Chondrocyte (in vitro differentiated cells): ENCODE measurements around the gene HOXA9. TPM values are rescaled to one million over a fixed set of nuclear protein-coding genes. Genes with fewer than 3 reads are reported as not detected.

Experiments used
- DNase-seq: peaks from one replicate; pipeline ENCODE4 v3.0.0; 2021; ENCODE audit warnings: mixed read lengths, low spot score
- H3K27ac Mint-ChIP-seq: one replicate; pipeline ENCODE4 v1.8.0; 2021; ENCODE audit warnings: mild to moderate bottlenecking, moderate library complexity, mixed read lengths; ENCODE audit not compliant: unreplicated experiment
- H3K27me3 Mint-ChIP-seq: 2 replicates; pipeline ENCODE4 v1.8.0; 2021; ENCODE audit warnings: low read depth, mixed read lengths
- H3K36me3 Mint-ChIP-seq: 2 replicates; pipeline ENCODE4 v1.8.0; 2021; ENCODE audit warnings: low read depth, mixed read lengths
- H3K4me1 Mint-ChIP-seq: 2 replicates; pipeline ENCODE4 v1.8.0; 2021; ENCODE audit warnings: low read depth, mild to moderate bottlenecking, mixed read lengths
- H3K4me3 Mint-ChIP-seq: one replicate; pipeline ENCODE4 v1.8.0; 2021; ENCODE audit warnings: mild to moderate bottlenecking, moderate library complexity, mixed read lengths; ENCODE audit not compliant: unreplicated experiment
- H3K9me3 Mint-ChIP-seq: 2 replicates; pipeline ENCODE4 v1.8.0; 2021; ENCODE audit warnings: low read depth, mixed read lengths
- total RNA-seq: library from RNA; stranded (reverse); gene quantifications from 3 replicates; pipeline ENCODE4 v1.2.1, GENCODE V29; 2021
- TF ChIP-seq, protein P1 (sequence below): fragments of 200-600 bp; sonication (generic); IDR thresholded peaks from 2 replicates; pipeline ENCODE4 v1.5.0; 2021; ENCODE audit warnings: antibody characterized with exemption, mild to moderate bottlenecking, moderate library complexity

HOXA9 gene
- total RNA-seq, 1 donor from 2014 or later, result not detected

DNA sequence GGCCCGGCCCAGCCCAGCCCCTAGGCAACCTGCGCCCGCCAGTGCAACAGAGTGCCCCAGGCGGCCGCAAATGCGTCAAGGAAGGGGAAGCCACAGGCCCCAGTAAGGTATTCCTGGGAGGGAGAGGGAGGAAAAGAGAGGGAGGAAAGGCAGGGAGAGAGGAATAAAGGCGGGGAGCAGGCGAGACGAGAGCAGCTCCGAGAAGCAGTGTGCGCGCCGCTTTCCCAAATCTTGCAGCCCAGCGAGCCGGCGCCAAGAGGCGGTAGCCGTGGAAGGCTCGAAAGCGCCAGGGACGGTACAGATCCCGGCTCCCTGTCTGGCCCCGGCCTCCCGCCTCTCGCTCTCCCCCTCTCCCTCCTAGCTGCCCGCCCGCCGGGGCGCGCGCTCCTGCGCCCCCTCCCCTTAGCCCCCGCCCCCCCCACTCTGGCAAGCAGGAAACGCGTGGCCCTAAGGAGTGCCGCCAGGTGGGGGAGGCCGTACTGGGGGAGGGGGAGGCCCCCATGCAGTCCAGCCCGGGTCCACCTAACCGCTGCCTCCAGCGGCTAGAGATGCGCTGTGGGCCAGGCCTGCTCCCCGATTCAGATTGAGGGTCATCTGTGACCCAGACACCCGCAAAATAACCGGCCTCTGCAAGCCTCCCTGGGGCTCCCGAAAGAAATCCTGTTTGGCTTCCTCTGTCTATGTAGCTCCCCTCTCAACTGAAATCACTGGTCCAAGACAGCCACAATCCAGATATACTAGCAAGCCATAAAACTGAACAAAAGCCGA, 4.5 kb upstream of the HOXA9 start:
- H3K9me3 Mint-ChIP-seq, result no peaks in the 10 kb centered on the region
- H3K4me3 Mint-ChIP-seq, result no peak overlapping the region
- peak; percentile 72 for DNase-seq
- H3K27me3 Mint-ChIP-seq, result peaks cover 65% of the 10 kb centered on the region
- H3K27ac Mint-ChIP-seq, result no peak overlapping the region
- TF ChIP-seq, protein P1, sequence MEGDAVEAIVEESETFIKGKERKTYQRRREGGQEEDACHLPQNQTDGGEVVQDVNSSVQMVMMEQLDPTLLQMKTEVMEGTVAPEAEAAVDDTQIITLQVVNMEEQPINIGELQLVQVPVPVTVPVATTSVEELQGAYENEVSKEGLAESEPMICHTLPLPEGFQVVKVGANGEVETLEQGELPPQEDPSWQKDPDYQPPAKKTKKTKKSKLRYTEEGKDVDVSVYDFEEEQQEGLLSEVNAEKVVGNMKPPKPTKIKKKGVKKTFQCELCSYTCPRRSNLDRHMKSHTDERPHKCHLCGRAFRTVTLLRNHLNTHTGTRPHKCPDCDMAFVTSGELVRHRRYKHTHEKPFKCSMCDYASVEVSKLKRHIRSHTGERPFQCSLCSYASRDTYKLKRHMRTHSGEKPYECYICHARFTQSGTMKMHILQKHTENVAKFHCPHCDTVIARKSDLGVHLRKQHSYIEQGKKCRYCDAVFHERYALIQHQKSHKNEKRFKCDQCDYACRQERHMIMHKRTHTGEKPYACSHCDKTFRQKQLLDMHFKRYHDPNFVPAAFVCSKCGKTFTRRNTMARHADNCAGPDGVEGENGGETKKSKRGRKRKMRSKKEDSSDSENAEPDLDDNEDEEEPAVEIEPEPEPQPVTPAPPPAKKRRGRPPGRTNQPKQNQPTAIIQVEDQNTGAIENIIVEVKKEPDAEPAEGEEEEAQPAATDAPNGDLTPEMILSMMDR, result no peak
- peaks cover 6% of the 10 kb centered on the region for H3K36me3 Mint-ChIP-seq
- H3K4me1 Mint-ChIP-seq, result peaks cover 14% of the 10 kb centered on the region

DNA sequence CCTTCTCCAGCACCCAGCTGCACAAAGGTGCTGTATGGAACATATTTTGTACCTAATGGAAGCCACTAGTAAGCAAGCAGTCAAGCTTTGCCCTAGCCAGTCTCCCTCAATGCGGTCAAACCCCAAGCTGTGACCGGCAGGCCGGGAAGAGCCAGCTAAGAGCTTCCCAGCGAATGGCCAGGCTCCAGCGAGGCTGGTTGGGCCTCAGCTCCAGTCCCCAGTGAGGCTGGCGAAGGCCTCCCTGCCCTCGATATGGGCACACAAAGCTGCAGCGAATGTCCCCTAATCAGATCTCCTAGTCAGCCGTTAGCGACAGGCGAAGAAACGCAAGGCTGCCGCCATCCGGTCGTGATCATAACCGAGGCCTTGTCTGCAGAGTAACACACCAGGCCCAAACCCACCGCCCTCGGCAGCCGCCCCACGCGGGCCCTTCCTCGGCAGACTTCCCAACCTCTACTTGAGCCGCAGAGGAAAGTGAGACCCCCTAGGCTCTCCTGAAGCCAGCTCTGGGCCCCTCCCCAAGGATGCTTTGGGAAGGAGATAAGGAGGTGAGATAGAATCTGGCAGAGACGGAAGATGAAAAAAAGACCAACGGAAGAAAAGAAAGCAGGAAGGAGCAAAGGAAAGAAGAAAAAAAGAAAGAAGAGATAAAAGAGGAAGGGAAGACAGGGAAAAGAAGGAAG, 3.1 kb upstream of the HOXA9 start:
- H3K9me3 Mint-ChIP-seq, result no peaks in the 10 kb centered on the region
- peaks cover 14% of the 10 kb centered on the region for H3K4me1 Mint-ChIP-seq
- TF ChIP-seq, protein P1, result no peak
- H3K36me3 Mint-ChIP-seq, result peaks cover 5% of the 10 kb centered on the region
- DNase-seq, result peak; percentile 68
- H3K27ac Mint-ChIP-seq, result no peak overlapping the region
- H3K4me3 Mint-ChIP-seq, result no peak overlapping the region
- peaks cover 72% of the 10 kb centered on the region for H3K27me3 Mint-ChIP-seq

DNA sequence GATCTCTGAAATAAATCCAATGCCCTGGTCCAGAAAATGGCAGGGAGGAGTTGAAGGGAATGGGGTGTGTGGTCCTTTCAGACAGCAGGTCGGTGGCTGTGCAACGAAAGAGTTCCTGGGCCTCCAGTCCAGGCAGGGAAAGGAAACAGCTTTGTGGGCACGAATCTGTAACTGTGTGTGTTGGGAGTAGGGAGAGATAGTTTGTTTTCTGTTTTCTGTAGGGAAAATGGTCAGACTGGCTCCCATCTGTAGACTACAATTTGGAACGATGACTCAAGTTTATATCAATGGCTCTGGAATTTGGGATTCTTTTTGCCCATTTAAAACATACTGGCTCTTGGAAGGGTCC, 2.6 kb upstream of the HOXA9 start:
- Mint-ChIP-seq H3K4me1 (peaks cover 14% of the 10 kb centered on the region), H3K4me3 (no peak overlapping the region), H3K27me3 (peaks cover 76% of the 10 kb centered on the region), H3K9me3 (no peaks in the 10 kb centered on the region), H3K27ac (no peak overlapping the region), H3K36me3 (peaks cover 5% of the 10 kb centered on the region)
- DNase-seq, result peak; percentile 4
- TF ChIP-seq, protein P1, result no peak

DNA sequence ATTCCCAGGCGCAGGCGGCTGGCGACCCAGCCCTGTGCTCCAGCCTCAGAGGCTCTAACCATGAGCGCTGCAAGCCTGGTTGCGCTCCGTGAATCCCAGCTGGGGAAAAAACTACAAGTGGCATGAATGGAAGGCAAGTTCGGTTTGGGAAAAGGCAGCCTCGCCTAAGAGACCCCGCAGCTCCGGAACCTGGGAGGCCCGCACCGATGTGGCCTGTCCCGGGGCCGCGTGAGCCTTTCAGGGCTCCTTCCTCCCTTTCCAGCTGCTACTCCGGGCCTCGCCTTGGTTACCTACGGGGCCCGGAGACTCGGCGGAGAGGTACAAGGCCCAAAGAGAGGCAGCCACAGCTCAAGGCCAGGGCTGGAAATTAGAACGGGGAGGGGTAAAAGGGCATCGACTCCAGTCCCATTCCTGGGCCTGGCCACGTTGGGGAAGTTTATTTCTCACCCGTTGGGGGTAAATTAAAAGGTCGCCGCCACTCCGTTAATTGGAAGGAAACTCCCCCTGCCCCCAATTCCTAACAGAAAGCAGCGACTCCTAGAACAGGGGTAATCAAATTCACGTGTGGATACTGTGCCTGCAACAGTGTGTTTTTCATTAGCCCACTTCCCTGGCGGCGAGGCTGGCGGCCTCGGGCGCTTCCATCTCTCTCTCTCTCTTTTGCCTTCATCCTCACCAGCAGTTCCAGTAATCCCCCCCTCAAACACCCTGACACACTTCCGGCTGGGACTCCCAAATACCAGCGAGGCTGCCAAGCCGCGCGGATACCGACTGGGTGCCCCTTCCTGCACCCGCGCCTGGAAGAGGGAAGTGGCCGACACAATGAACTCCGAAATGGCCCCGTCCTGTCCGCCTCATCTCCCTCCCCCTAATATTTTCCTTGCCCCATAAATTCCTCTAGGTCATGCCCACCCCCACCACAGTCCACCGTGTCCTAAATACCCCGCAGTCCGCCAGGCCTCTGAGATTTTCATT, 1.5 kb upstream of the HOXA9 start:
- no peaks in the 10 kb centered on the region for H3K9me3 Mint-ChIP-seq
- peaks cover 9% of the 10 kb centered on the region for H3K4me1 Mint-ChIP-seq
- peaks cover 76% of the 10 kb centered on the region for H3K27me3 Mint-ChIP-seq
- peak; percentile 66 for DNase-seq
- H3K27ac Mint-ChIP-seq, result no peak overlapping the region
- TF ChIP-seq, protein P1, result no peak
- H3K36me3 Mint-ChIP-seq, result peaks cover 4% of the 10 kb centered on the region
- no peak overlapping the region for H3K4me3 Mint-ChIP-seq
